K562 (cell line): ENCODE data around the gene PLCB1. TPM values are rescaled to one million over a fixed set of nuclear protein-coding genes. Genes with fewer than 3 reads are reported as not detected.

Experiments
- ATAC-seq: fragments of 200-7000 bp; cut with Tn5 transposase; 3 replicates; pipeline ENCODE4 v1.9.1; 2020; ENCODE audit warnings: moderate library complexity
- BruUV-seq: library from RNA; stranded (reverse); fragments of 400-500 nt; replicated peaks from 2 replicates; lab custom pipeline; 2021; lab: Mats Ljungman, UMichigan
- CTCF ChIA-PET: fragments of 300-600 bp; formaldehyde crosslinking; extraction: SDS; loops from one replicate; lab custom pipeline; 2021; ENCODE audit warnings: low intra/inter-chr PET ratio; lab: Yijun Ruan, JAX
- POLR2A ChIA-PET: fragments of 300-600, 350-650 bp; sonication (Branson Sonifier 250); formaldehyde crosslinking; extraction: SDS; loops from one replicate; lab custom pipeline; 2021; ENCODE audit warnings: antibody characterized with exemption, inconsistent platforms; lab: Yijun Ruan, JAX
- DNase-seq, 4 experiments: peaks; one replicate each; pipeline versions ENCODE4 v3.0.0 to v3.0.0-alpha.2; 2011 to 2018; ENCODE audit warnings: low spot score in 3 of 4, mixed read lengths in 3 of 4; ENCODE audit errors: extremely low read depth in 1 of 4
- FAIRE-seq: peaks from 2 replicates; lab custom pipeline; 2011; peaks lifted over from hg19 to GRCh38; lab: Jason Lieb, UNC
- H2AFZ ChIP-seq: 2 replicates; pipeline ENCODE4 v1.6.0; 2011; ENCODE audit warnings: low read depth, low read length, control low read depth, inconsistent platforms
- H3K27ac ChIP-seq: fragments of 200-600 bp; 3 replicates; pipeline ENCODE4 v1.8.0; 2011; ENCODE audit warnings: low read depth, mild to moderate bottlenecking, control low read depth, inconsistent platforms, low read length, moderate library complexity, mixed read lengths; ENCODE audit errors: extremely low read depth
- H3K27me3 ChIP-seq, 2 experiments: fragments of 300-600 bp in 1 of 2; 2 replicates in 1 of 2; 3 replicates in 1 of 2; pipeline versions ENCODE4 v1.6.0 to v1.8.0; 2011; ENCODE audit warnings: inconsistent platforms in 2 of 2, low read length in 2 of 2, mild to moderate bottlenecking in 1 of 2, mixed read lengths in 1 of 2, moderate library complexity in 1 of 2; ENCODE audit not compliant: control insufficient read depth in 2 of 2, insufficient read depth in 2 of 2
- H3K36me3 ChIP-seq: fragments of 300-600 bp; 3 replicates; pipeline ENCODE4 v1.8.0; 2011; ENCODE audit warnings: mild to moderate bottlenecking, low read length, inconsistent platforms; ENCODE audit not compliant: control insufficient read depth, insufficient read depth
- H3K4me1 ChIP-seq, 2 experiments: fragments of 200-600 bp in 1 of 2; replicated peaks in 1 of 2; 2 replicates in 1 of 2; 3 replicates in 1 of 2; pipeline versions ENCODE4 v1.5.1 to v1.8.0; 2011; ENCODE audit warnings: inconsistent platforms in 2 of 2, low read length in 2 of 2, mild to moderate bottlenecking in 1 of 2, mixed read lengths in 1 of 2, moderate library complexity in 1 of 2; ENCODE audit not compliant: control insufficient read depth in 2 of 2, insufficient read depth in 2 of 2
- H3K4me2 ChIP-seq: 2 replicates; pipeline ENCODE4 v1.6.1; 2011; ENCODE audit warnings: low read length, control low read depth, inconsistent platforms, mixed read lengths; ENCODE audit not compliant: insufficient read depth
- H3K4me3 ChIP-seq: fragments of 200-600 bp; sonication (generic), shearing (Covaris generic); 2 replicates; pipeline ENCODE4 v1.5.1; 2016; ENCODE audit warnings: control low read depth, inconsistent platforms
- H3K79me2 ChIP-seq: fragments of 200-600 bp; 3 replicates; pipeline ENCODE4 v1.8.0; 2011; ENCODE audit warnings: low read length, inconsistent platforms; ENCODE audit not compliant: control insufficient read depth, insufficient read depth
- H3K9ac ChIP-seq, 2 experiments: 2 replicates each; pipeline versions ENCODE4 v1.6.0 to v1.6.1; 2011; ENCODE audit warnings: low read depth in 2 of 2, low read length in 2 of 2, control low read depth in 1 of 2, inconsistent platforms in 1 of 2, mild to moderate bottlenecking in 1 of 2, mixed read lengths in 1 of 2; ENCODE audit not compliant: insufficient read depth in 1 of 2
- H3K9me1 ChIP-seq: one replicate; pipeline ENCODE4 v1.6.0; 2011; ENCODE audit warnings: inconsistent platforms, mild to moderate bottlenecking, low read length, moderate library complexity; ENCODE audit not compliant: control insufficient read depth, insufficient read depth
- H3K9me3 ChIP-seq: replicated peaks from 2 replicates; pipeline ENCODE4 v1.5.1; 2011; ENCODE audit warnings: low read depth, low read length, inconsistent platforms; ENCODE audit not compliant: control insufficient read depth, insufficient read depth
- H4K20me1 ChIP-seq: replicated peaks from 2 replicates; pipeline ENCODE4 v1.6.1; 2011; ENCODE audit warnings: low read length, inconsistent platforms, mixed read lengths; ENCODE audit not compliant: control insufficient read depth, insufficient read depth
- LARP7 ChIP-seq: fragments of 450-650 bp; IDR thresholded peaks from 2 replicates; pipeline ENCODE4 v1.6.1; 2016
- PML ChIP-seq: IDR thresholded peaks from 2 replicates; pipeline ENCODE4 v1.6.1; 2012; ENCODE audit warnings: low read length, inconsistent platforms
- SMARCB1 ChIP-seq: IDR thresholded peaks from 2 replicates; pipeline ENCODE4 v1.6.1; 2011; ENCODE audit warnings: improper control_type of control experiment, low read depth; ENCODE audit not compliant: insufficient read length
- SREBF2 ChIP-seq: sonication (generic); formaldehyde crosslinking; IDR thresholded peaks from 2 replicates; pipeline ENCODE4 v1.4.0; 2020; ENCODE audit warnings: mild to moderate bottlenecking, missing genetic modification reagents
- ZNF239 ChIP-seq: fragments of 250-450 bp; sonication (Bioruptor Pico); IDR thresholded peaks from 2 replicates; pipeline ENCODE4 v1.4.0; 2020; ENCODE audit warnings: mild to moderate bottlenecking
- ZNF507 ChIP-seq: conservative IDR thresholded peaks from 2 replicates; pipeline ENCODE4 v1.6.1; 2017; ENCODE audit warnings: missing genetic modification characterization, missing compliant biosample characterization
- WGBS: fragments of 100-300 bp; shearing (Covaris generic); methylation state at CpG from one replicate; pipeline ENCODE4 v1.1.6; 2016; ENCODE audit warnings: low coverage, mixed read lengths; ENCODE audit not compliant: insufficient coverage; ENCODE audit errors: missing lambda C conversion rate; 5-methylcytosine and 5-hydroxymethylcytosine counted together
- in situ Hi-C: fragments of 300-500 bp; cut with MboI; formaldehyde crosslinking; loops from 4 replicates; pipeline ENCODE4 v1.15.0; 2018; ENCODE audit warnings: inconsistent platforms, mixed read lengths
- intact Hi-C: fragments of 100-400 bp; cut with micrococcal nuclease; formaldehyde crosslinking; loops from 2 replicates; pipeline ENCODE4 v1.14.2; 2022
- polyA plus RNA-seq, 8 experiments: library from polyadenylated mRNA; depleted of rRNA in 4 of 8; stranded (reverse) in 5 of 8; unstranded in 3 of 8; fragments of >200 nt; fragmentation: Nextera tagmentation in 2 of 8; fragmentation: Illumina TruSeq in 1 of 8; extraction: Ambion mirVana in 2 of 8; extraction: Trizol in 1 of 8; gene quantifications; 2 replicates each; pipeline versions ENCODE4 v1.2.1 to v1.2.3, GENCODE V29; 2011 to 2014; ENCODE audit warnings: inconsistent platforms in 1 of 8, missing spikeins in 1 of 8
- total RNA-seq, 7 experiments: library from RNA; depleted of rRNA in 6 of 7; stranded (reverse); fragments of >200 nt in 6 of 7; fragmentation: Illumina TruSeq in 2 of 7; extraction: Trizol in 2 of 7; gene quantifications; 2 replicates each; pipeline versions ENCODE4 v1.2.1 to v1.2.3, GENCODE V29; 2011 to 2021; ENCODE audit warnings: low replicate concordance in 1 of 7
- TF ChIP-seq, protein P1 (sequence below): fragments of 450-650 bp; IDR thresholded peaks from 2 replicates; pipeline ENCODE4 v1.7.0; 2016; ENCODE audit warnings: borderline replicate concordance
- TF ChIP-seq, protein P2 (sequence below): sonication (generic); formaldehyde crosslinking; IDR thresholded peaks from 2 replicates; pipeline ENCODE4 v1.8.0; 2022; ENCODE audit warnings: missing genetic modification reagents, mild to moderate bottlenecking, borderline replicate concordance
- TF ChIP-seq, protein P3 (sequence below): fragments of 250-450 bp; sonication (Bioruptor Pico); IDR thresholded peaks from 2 replicates; pipeline ENCODE4 v1.8.0; 2022; ENCODE audit warnings: inconsistent platforms

PLCB1 gene
- total and polyA plus RNA-seq, 9 of the 15 experiments (the other 6 are each of a cell fraction or from before 2014, with no cell fraction given): 0.34 to 3.1 (median 1.3) TPM

DNA sequence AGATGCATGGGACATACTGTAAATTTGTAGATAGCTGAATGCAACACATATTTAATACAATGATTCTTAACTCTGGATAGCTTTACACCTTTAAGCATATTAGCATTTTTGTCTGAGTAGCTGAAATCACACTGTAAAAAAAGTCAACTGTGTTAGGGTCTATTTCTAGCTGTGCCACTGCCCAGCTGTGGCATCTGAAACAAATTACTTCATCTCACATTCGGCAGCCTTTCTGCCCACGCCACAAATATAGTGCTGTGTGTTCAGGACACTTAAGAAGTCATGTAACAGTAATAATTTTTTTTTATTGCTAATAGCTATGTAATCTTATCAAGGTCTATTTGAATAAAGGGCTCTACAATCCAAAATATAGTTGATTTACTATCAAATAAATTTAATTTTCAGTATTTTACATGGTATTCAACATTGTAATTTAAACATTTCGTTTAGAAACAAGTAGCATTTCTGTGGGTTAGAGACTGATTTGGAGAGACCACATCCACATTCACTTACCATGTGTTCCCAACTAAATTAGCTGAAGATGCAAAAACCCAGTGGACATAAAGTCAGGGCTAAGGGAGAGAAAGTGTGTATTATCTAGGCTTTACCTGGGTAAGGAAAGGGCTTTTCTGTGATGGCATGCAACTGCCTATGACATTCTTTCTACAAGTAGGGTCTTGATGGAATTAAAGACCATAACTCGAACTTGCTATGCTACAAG is 276.7 kb downstream of the PLCB1 start (continued):
- TF ChIP-seq, protein P1, sequence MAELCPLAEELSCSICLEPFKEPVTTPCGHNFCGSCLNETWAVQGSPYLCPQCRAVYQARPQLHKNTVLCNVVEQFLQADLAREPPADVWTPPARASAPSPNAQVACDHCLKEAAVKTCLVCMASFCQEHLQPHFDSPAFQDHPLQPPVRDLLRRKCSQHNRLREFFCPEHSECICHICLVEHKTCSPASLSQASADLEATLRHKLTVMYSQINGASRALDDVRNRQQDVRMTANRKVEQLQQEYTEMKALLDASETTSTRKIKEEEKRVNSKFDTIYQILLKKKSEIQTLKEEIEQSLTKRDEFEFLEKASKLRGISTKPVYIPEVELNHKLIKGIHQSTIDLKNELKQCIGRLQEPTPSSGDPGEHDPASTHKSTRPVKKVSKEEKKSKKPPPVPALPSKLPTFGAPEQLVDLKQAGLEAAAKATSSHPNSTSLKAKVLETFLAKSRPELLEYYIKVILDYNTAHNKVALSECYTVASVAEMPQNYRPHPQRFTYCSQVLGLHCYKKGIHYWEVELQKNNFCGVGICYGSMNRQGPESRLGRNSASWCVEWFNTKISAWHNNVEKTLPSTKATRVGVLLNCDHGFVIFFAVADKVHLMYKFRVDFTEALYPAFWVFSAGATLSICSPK: no peak
- no peak for TF ChIP-seq PML
- no peak for TF ChIP-seq SREBF2 (CRISPR knock-in tag)

DNA sequence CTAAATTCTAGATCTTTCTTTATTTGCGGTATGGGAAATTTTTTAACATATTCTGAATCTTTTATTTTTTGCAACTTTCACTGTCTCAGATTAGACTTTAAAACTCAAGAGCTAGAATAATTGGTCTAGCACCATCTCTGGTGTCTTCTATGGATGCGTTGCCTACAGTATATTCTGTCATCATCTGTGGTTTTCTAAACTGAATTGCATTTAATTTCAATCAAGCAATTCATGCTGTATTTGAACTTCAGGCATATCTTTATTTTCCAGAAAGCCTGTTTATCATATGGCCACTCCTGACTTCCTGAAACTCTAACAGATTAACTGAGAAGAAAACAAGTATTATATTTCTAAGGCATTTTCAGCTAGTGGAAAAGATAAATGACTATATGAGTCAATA is 281.6 kb downstream of the PLCB1 start:
- ATAC-seq (no peak), FAIRE-seq (no peak), DNase-seq (no peak)
- Histone ChIP-seq H3K4me3 (no peak overlapping the region), H3K27me3 (no peaks in the 10 kb centered on the region), H4K20me1 (no peaks in the 10 kb centered on the region), H2AFZ (no peak overlapping the region), H3K36me3 (no peaks in the 10 kb centered on the region), H3K9ac (no peak overlapping the region), H3K9me3 (no peaks in the 10 kb centered on the region), H3K4me2 (no peak overlapping the region), H3K4me1 (no peaks in the 10 kb centered on the region), H3K79me2 (no peaks in the 10 kb centered on the region), H3K27ac (no peak overlapping the region), H3K9me1 (no peaks in the 10 kb centered on the region)
- CTCF ChIA-PET: no interaction called here
- intact Hi-C loops: no loop called here
- TF ChIP-seq ZNF507 (no peak), SMARCB1 (no peak), ZNF239 (CRISPR knock-in tag) (no peak), LARP7 (no peak)
- TF ChIP-seq, protein P2, sequence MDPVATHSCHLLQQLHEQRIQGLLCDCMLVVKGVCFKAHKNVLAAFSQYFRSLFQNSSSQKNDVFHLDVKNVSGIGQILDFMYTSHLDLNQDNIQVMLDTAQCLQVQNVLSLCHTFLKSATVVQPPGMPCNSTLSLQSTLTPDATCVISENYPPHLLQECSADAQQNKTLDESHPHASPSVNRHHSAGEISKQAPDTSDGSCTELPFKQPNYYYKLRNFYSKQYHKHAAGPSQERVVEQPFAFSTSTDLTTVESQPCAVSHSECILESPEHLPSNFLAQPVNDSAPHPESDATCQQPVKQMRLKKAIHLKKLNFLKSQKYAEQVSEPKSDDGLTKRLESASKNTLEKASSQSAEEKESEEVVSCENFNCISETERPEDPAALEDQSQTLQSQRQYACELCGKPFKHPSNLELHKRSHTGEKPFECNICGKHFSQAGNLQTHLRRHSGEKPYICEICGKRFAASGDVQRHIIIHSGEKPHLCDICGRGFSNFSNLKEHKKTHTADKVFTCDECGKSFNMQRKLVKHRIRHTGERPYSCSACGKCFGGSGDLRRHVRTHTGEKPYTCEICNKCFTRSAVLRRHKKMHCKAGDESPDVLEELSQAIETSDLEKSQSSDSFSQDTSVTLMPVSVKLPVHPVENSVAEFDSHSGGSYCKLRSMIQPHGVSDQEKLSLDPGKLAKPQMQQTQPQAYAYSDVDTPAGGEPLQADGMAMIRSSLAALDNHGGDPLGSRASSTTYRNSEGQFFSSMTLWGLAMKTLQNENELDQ (CRISPR knock-in tag): no peak
- TF ChIP-seq, protein P3, sequence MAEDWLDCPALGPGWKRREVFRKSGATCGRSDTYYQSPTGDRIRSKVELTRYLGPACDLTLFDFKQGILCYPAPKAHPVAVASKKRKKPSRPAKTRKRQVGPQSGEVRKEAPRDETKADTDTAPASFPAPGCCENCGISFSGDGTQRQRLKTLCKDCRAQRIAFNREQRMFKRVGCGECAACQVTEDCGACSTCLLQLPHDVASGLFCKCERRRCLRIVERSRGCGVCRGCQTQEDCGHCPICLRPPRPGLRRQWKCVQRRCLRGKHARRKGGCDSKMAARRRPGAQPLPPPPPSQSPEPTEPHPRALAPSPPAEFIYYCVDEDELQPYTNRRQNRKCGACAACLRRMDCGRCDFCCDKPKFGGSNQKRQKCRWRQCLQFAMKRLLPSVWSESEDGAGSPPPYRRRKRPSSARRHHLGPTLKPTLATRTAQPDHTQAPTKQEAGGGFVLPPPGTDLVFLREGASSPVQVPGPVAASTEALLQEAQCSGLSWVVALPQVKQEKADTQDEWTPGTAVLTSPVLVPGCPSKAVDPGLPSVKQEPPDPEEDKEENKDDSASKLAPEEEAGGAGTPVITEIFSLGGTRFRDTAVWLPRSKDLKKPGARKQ (CRISPR knock-in tag): no peak
- WGBS: 0% methylated on average over 2 of the region's 2 CpGs
- no TSS peak for BruUV-seq
- POLR2A ChIA-PET: interaction anchor here (0.9 kb wide), 1 partner anchor 12 kb away, joined by 3 read pairs; no protein-coding TSS in a partner anchor
- in situ Hi-C loops: no loop called here
